ENCODE measurements around the gene AK5.

The AK5 gene

DNA sequence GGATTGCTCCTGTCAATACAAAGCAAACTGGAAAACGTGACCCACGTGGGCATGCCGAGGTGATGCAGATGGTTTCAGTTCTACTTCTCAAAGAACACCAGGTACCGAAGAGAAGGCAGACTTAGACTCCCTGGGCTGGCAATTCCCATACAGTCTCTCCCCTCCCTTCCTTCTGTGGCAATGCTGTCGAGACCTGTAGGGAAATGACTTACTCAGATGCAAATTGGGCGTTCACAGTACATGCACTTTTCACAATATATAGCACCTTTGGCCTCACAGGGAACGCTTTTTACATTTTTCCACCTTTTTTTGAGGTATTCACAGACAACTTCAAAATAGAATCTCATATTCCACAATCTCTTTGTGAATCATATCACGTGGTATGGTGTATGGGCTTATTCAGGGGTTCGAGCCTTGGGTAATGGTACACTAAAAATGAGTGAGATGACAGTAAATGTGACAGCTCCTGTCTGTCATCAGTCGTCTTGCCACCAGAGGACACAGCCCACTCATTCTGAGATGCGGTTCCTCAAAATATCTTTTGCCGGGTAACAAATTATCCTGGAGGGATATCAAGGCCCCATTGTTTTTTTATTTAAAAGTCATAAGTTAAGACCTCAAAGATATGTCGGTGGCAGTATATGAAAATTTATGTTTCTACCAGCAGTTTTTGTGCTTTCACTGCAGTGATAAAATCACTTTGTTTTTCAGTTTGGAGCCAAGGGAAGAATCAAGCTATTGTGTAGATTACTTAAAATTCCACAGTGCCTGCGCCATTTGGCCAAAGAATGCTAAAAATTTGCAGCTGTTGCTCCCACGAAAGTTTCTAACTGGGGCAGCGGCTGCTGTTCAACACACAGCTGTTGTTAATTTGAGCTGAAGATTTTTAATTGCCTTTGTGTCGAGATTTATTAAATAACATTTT, 232.3 kb downstream of the AK5 start:
- peak; percentile 67 for ATAC-seq
- peak; percentile 100 for TF ChIP-seq ISL1 (CRISPR knock-in tag; IDR thresholded peaks at IDR 0.05)
- TF ChIP-seq, protein P1, sequence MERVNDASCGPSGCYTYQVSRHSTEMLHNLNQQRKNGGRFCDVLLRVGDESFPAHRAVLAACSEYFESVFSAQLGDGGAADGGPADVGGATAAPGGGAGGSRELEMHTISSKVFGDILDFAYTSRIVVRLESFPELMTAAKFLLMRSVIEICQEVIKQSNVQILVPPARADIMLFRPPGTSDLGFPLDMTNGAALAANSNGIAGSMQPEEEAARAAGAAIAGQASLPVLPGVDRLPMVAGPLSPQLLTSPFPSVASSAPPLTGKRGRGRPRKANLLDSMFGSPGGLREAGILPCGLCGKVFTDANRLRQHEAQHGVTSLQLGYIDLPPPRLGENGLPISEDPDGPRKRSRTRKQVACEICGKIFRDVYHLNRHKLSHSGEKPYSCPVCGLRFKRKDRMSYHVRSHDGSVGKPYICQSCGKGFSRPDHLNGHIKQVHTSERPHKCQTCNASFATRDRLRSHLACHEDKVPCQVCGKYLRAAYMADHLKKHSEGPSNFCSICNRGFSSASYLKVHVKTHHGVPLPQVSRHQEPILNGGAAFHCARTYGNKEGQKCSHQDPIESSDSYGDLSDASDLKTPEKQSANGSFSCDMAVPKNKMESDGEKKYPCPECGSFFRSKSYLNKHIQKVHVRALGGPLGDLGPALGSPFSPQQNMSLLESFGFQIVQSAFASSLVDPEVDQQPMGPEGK (CRISPR knock-in tag; IDR thresholded peaks at IDR 0.05; ENCODE audit: borderline replicate concordance): peak; percentile 91
- no peak for TF ChIP-seq ARNTL (CRISPR knock-in tag; IDR thresholded peaks at IDR 0.05; ENCODE audit: borderline replicate concordance, low read depth)
- TF ChIP-seq, protein P2, sequence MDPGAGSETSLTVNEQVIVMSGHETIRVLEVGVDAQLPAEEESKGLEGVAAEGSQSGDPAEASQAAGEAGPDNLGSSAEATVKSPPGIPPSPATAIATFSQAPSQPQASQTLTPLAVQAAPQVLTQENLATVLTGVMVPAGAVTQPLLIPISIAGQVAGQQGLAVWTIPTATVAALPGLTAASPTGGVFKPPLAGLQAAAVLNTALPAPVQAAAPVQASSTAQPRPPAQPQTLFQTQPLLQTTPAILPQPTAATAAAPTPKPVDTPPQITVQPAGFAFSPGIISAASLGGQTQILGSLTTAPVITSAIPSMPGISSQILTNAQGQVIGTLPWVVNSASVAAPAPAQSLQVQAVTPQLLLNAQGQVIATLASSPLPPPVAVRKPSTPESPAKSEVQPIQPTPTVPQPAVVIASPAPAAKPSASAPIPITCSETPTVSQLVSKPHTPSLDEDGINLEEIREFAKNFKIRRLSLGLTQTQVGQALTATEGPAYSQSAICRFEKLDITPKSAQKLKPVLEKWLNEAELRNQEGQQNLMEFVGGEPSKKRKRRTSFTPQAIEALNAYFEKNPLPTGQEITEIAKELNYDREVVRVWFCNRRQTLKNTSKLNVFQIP (CRISPR knock-in tag; IDR thresholded peaks at IDR 0.05; ENCODE audit: borderline replicate concordance, low read depth): peak; percentile 88; the same call in 1 of the 2 replicates
- TF ChIP-seq, protein P3, sequence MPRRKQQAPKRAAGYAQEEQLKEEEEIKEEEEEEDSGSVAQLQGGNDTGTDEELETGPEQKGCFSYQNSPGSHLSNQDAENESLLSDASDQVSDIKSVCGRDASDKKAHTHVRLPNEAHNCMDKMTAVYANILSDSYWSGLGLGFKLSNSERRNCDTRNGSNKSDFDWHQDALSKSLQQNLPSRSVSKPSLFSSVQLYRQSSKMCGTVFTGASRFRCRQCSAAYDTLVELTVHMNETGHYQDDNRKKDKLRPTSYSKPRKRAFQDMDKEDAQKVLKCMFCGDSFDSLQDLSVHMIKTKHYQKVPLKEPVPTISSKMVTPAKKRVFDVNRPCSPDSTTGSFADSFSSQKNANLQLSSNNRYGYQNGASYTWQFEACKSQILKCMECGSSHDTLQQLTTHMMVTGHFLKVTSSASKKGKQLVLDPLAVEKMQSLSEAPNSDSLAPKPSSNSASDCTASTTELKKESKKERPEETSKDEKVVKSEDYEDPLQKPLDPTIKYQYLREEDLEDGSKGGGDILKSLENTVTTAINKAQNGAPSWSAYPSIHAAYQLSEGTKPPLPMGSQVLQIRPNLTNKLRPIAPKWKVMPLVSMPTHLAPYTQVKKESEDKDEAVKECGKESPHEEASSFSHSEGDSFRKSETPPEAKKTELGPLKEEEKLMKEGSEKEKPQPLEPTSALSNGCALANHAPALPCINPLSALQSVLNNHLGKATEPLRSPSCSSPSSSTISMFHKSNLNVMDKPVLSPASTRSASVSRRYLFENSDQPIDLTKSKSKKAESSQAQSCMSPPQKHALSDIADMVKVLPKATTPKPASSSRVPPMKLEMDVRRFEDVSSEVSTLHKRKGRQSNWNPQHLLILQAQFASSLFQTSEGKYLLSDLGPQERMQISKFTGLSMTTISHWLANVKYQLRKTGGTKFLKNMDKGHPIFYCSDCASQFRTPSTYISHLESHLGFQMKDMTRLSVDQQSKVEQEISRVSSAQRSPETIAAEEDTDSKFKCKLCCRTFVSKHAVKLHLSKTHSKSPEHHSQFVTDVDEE (CRISPR knock-in tag; IDR thresholded peaks at IDR 0.05): peak; percentile 87
- peak; percentile 89 for TF ChIP-seq ESRRG (CRISPR knock-in tag; IDR thresholded peaks at IDR 0.05)
- TF ChIP-seq CSDC2 (CRISPR knock-in tag; IDR thresholded peaks at IDR 0.05): peak; percentile 12
- TF ChIP-seq SNAI2 (CRISPR knock-in tag; IDR thresholded peaks at IDR 0.05): peak; percentile 82; the same call in 1 of the 2 replicates
- TF ChIP-seq BACH2 (CRISPR knock-in tag; IDR thresholded peaks at IDR 0.05; ENCODE audit: borderline replicate concordance): no peak
- TF ChIP-seq GLIS3 (CRISPR knock-in tag; IDR thresholded peaks at IDR 0.05): peak; percentile 96
- TF ChIP-seq, protein P4, sequence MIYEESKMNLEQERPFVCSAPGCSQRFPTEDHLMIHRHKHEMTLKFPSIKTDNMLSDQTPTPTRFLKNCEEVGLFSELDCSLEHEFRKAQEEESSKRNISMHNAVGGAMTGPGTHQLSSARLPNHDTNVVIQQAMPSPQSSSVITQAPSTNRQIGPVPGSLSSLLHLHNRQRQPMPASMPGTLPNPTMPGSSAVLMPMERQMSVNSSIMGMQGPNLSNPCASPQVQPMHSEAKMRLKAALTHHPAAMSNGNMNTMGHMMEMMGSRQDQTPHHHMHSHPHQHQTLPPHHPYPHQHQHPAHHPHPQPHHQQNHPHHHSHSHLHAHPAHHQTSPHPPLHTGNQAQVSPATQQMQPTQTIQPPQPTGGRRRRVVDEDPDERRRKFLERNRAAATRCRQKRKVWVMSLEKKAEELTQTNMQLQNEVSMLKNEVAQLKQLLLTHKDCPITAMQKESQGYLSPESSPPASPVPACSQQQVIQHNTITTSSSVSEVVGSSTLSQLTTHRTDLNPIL (CRISPR knock-in tag; IDR thresholded peaks at IDR 0.05; ENCODE audit: low read depth): peak; percentile 94
- TF ChIP-seq, protein P5, sequence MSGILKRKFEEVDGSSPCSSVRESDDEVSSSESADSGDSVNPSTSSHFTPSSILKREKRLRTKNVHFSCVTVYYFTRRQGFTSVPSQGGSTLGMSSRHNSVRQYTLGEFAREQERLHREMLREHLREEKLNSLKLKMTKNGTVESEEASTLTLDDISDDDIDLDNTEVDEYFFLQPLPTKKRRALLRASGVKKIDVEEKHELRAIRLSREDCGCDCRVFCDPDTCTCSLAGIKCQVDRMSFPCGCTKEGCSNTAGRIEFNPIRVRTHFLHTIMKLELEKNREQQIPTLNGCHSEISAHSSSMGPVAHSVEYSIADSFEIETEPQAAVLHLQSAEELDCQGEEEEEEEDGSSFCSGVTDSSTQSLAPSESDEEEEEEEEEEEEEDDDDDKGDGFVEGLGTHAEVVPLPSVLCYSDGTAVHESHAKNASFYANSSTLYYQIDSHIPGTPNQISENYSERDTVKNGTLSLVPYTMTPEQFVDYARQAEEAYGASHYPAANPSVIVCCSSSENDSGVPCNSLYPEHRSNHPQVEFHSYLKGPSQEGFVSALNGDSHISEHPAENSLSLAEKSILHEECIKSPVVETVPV (CRISPR knock-in tag; IDR thresholded peaks at IDR 0.05): peak; percentile 92
- no peak for TF ChIP-seq ZFP30 (CRISPR knock-in tag; IDR thresholded peaks at IDR 0.05)
- TF ChIP-seq TCF4 (CRISPR knock-in tag; IDR thresholded peaks at IDR 0.05; ENCODE audit: borderline replicate concordance): peak; percentile 84
- no peak for TF ChIP-seq ZNF565 (CRISPR knock-in tag; conservative IDR thresholded peaks at IDR 0.05; ENCODE audit: low read depth)

DNA sequence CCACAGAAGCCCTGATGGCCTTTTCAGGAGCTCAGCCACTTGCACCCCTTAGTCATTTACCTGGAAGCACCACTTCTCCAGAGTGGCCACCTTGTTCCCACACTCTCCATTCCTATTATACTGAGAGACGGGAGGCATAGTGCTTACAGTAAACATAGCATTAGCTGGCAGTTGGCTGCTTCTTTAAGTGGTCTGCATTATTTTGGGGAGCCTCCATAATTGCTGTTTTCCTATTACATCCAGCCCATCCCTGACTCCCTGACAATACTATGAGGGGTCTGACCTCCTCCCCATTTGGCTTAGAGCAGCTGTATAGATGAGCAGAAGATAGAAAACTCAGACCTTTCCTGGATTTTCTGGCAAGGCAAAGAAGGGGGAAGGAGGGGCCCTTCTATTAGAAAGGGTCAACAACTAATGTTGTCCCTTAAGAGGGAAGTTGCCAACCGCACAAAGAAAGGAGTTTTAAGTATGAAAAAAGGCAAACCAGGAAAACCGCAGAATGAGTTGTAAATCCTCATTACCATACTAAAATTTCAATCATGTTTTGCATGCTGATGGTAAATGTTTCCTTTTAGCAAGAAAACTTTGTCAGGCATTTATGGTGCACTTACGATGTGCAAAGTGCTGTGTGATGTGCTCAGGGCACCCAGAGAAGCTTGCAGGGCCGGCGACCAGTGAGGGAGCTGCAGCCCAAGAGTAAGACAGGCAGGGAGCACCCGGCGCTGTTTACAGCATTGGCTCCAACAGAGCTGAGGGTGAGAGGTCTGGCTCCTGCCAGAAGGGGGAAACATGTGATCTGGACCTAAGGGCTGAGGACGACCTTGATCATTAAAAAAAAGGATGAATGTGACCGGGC, 233.3 kb downstream of the AK5 start:
- ATAC-seq: peak; percentile 73
- peak; percentile 69; the same call in 1 of the 2 replicates for TF ChIP-seq SNAI2 (CRISPR knock-in tag; IDR thresholded peaks at IDR 0.05)
- TF ChIP-seq, protein P3 (CRISPR knock-in tag; IDR thresholded peaks at IDR 0.05): no peak

Measured in SK-N-SH treated with all-trans-retinoic acid at 6 μM for 48 hours (cell line).